ENCODE results near the gene SLC12A3. TPM values are rescaled to one million over a fixed set of nuclear protein-coding genes. Genes with fewer than 3 reads are reported as not detected.

Gene SLC12A3
- total and polyA plus RNA-seq, 2 of the 8 experiments (the other 6 are each of a cell fraction or from before 2014, with no cell fraction given) = not detected

GRCh38 chr16:56956756-56957155 lies 91.7 kb downstream of the SLC12A3 start:
- whole genome bisulfite sequencing, 2 experiments (ENCODE audit: extremely low coverage in 1 of 2, insufficient coverage in 1 of 2, insufficient read length in 1 of 2, insufficient replicate concordance in 2 of 2, low coverage in 1 of 2, low lambda C conversion rate in 2 of 2, missing lambda C conversion rate in 1 of 2) = 61% methylated on average over 4 of the region's 4 CpGs; no CpG with 5 or more reads in 1 of the 2 experiments
- no peak overlapping the region for H3K23ac ChIP-seq (ENCODE audit: insufficient read length)
- H2BK120ac ChIP-seq (replicated peaks; ENCODE audit: low read depth, low read length) = no peak overlapping the region
- no peak for FAIRE-seq
- H4K91ac ChIP-seq (replicated peaks; ENCODE audit: insufficient read length, low read length) = no peak overlapping the region
- no peaks in the 10 kb centered on the region for H3K36me3 ChIP-seq (ENCODE audit: control insufficient read depth in 2 of 4, insufficient read depth in 4 of 4, low read length in 3 of 4)
- no peaks in the 10 kb centered on the region for H3K27me3 ChIP-seq (replicated peaks in 1 of 4; ENCODE audit: control insufficient read depth in 3 of 4, extremely low read depth in 1 of 4, insufficient read depth in 3 of 4, low read length in 3 of 4)
- H3K4ac ChIP-seq (replicated peaks; ENCODE audit: insufficient read length, low read depth, low read length) = no peak overlapping the region
- no peak overlapping the region for H2BK15ac ChIP-seq (ENCODE audit: low read length)
- no peak overlapping the region for H3K27ac ChIP-seq (ENCODE audit: low read depth, low read length)
- no peak overlapping the region for H2AK5ac ChIP-seq (ENCODE audit: low read depth, low read length)
- H3K4me2 ChIP-seq (ENCODE audit: insufficient read depth in 1 of 2, low read depth in 2 of 2, low read length in 2 of 2) = no peak overlapping the region
- H3K4me3 ChIP-seq (ENCODE audit: extremely low read depth in 1 of 4, insufficient read depth in 2 of 4, low read depth in 3 of 4, low read length in 4 of 4) = no peak overlapping the region
- H2BK5ac ChIP-seq (ENCODE audit: low read depth, low read length) = no peak overlapping the region
- no peaks in the 10 kb centered on the region; a peak in 1 of 4 replicates for H3K9me3 ChIP-seq (ENCODE audit: insufficient read depth in 2 of 2, low read depth in 1 of 2, low read length in 1 of 2)
- no peaks in the 10 kb centered on the region for H3K23me2 ChIP-seq (ENCODE audit: low read depth, low read length)
- no peaks in the 10 kb centered on the region for H3K79me2 ChIP-seq (ENCODE audit: control insufficient read depth in 1 of 2, insufficient read depth in 2 of 2, low read length in 2 of 2)
- H2AFZ ChIP-seq (ENCODE audit: low read length) = no peak overlapping the region
- H3K79me1 ChIP-seq (ENCODE audit: low read depth, low read length) = no peaks in the 10 kb centered on the region
- H3K14ac ChIP-seq (ENCODE audit: insufficient read length) = no peak overlapping the region
- H4K5ac ChIP-seq (ENCODE audit: insufficient read length, low read depth, low read length) = no peak overlapping the region
- no peaks in the 10 kb centered on the region for H4K20me1 ChIP-seq (replicated peaks in 1 of 2; ENCODE audit: control insufficient read depth in 1 of 2, insufficient read depth in 2 of 2, low read length in 2 of 2)
- CTCF ChIA-PET (ENCODE audit: partially characterized antibody) = interaction anchor here (0.6 to 1.6 kb wide), 7 partner anchors 13 to 218 kb away, joined by 3 to 7 read pairs (median 3); no protein-coding TSS in a partner anchor
- no peak overlapping the region for H2BK12ac ChIP-seq (ENCODE audit: low read depth, low read length)
- H3K18ac ChIP-seq (ENCODE audit: extremely low read depth, low read length) = no peak overlapping the region
- no peak overlapping the region for H2BK20ac ChIP-seq (ENCODE audit: low read length)
- no peak overlapping the region for H3K9ac ChIP-seq (replicated peaks in 1 of 4; ENCODE audit: extremely low read depth in 1 of 4, low read depth in 3 of 4, low read length in 3 of 4)
- TF ChIP-seq PHF8 (conservative IDR thresholded peaks at IDR 0.05; ENCODE audit: low read depth, low read length) (no peak), CTCF (IDR thresholded peaks at IDR 0.05; ENCODE audit: control extremely low read depth in 1 of 3, insufficient read depth in 1 of 3, low read depth in 1 of 3, low read length in 3 of 3) (peak in 1 of 3 experiments; percentile 14; a peak in 1 of 4 replicates), BACH1 (IDR thresholded peaks at IDR 0.05; ENCODE audit: low read length) (no peak), KDM1A (IDR thresholded peaks at IDR 0.05; ENCODE audit: borderline replicate concordance, low read length) (no peak), CEBPB (IDR thresholded peaks at IDR 0.05; ENCODE audit: low read depth, low read length) (no peak), ATF3 (IDR thresholded peaks at IDR 0.05; ENCODE audit: insufficient read depth, low read depth, low read length) (no peak)
- DNase-seq (ENCODE audit: low read depth in 1 of 2, low spot score in 2 of 2) = no peak
- POLR2A ChIA-PET (ENCODE audit: partially characterized antibody) = interaction anchor here (1.0 to 1.9 kb wide), 3 partner anchors 18 to 26 kb away, joined by 3 to 9 read pairs (median 4); partner anchors contain the start of gene HERPUD1
- H3K56ac ChIP-seq (replicated peaks; ENCODE audit: insufficient read length, low read depth, low read length) = no peak overlapping the region
- no peaks in the 10 kb centered on the region for H3K4me1 ChIP-seq (replicated peaks in 1 of 4; ENCODE audit: control insufficient read depth in 3 of 4, insufficient read depth in 4 of 4, low read length in 3 of 4)
- H4K8ac ChIP-seq (ENCODE audit: extremely low read depth, insufficient read depth, low read length) = no peak overlapping the region

All from H1 (cell line).